Esophagus muscularis mucosa (tissue), 3 donors: Measurements from ENCODE around the gene MICAL3.

Source experiments
- CTCF ChIP-seq, 3 experiments: fragments of 200-600 bp in 2 of 3; fragments of 450-650 bp in 1 of 3; sonication (generic) in 2 of 3; IDR thresholded peaks; one replicate each; pipeline ENCODE4 v1.5.1; 2017 to 2019; ENCODE audit warnings: antibody characterized with exemption in 3 of 3, mild to moderate bottlenecking in 2 of 3, moderate library complexity in 1 of 3
- POLR2A ChIP-seq: fragments of 450-650 bp; IDR thresholded peaks from one replicate; pipeline ENCODE4 v1.6.1; 2017; ENCODE audit warnings: antibody characterized with exemption, moderate library complexity, mild to moderate bottlenecking, low read depth
- POLR2AphosphoS5 ChIP-seq, 2 donors: sonication (generic); formaldehyde crosslinking; IDR thresholded peaks; one replicate each; pipeline ENCODE4 v1.6.1; 2017; ENCODE audit warnings: antibody characterized with exemption in 2 of 2

GRCh38 chr22:17964156-17964555 lies 60.2 kb downstream of the MICAL3 start:
- no peak for TF ChIP-seq CTCF (IDR thresholded peaks at IDR 0.05)
- TF ChIP-seq POLR2A: no peak
- no peak for TF ChIP-seq POLR2AphosphoS5 (IDR thresholded peaks at IDR 0.05)
